ENCODE results near the gene NUP62. TPM values are rescaled to one million over a fixed set of nuclear protein-coding genes. Genes with fewer than 3 reads are reported as not detected.

The NUP62 gene
- total RNA-seq, 1 experiment from 2014 or later: 87.8 TPM

GRCh38 chr19:49908480-49909420 lies 20.6 kb downstream of the NUP62 start:
- no peak for DNase-seq
- Histone ChIP-seq H3K27me3 (no peaks in the 10 kb centered on the region), H3K4me3 (no peak overlapping the region), H3K9me3 (replicated peaks) (no peaks in the 10 kb centered on the region), H3K27ac (no peak overlapping the region), H3K4me1 (no peaks in the 10 kb centered on the region), H3K36me3 (peaks cover 55% of the 10 kb centered on the region)

DNA sequence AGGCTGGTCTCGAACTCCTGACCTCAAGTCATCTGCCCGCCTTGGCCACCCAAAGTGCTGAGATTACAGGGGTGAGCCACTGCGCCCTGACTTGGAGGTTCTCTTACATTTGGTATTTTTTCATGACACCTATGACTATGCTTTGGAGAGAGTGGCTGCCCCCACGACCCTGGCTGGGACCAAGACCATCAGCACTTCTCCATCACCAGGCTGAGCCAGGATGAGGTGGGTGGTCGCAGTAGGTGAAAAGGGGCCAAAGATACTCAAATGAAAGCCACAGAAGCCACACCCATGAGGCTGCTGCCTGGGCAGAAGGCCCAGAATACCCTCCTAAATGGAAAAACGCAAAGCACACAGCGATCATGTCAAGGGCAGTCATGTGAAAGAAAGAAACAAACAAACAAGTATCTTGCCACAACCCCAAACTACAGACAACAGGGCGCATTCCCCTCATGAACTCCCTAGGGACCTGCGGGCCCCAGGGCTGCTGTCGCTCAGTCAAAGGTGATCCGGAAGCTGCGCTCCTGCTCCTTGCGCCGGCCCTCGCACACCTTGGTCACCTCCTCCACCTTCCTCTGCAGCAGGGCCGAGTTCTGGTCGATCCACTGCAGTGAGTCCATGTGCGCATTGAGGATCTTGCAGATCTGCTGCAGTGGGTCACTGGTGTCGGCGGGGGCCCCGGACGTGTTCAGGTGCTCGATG lies 21.4 kb downstream of the NUP62 start:
- Histone ChIP-seq H3K9me3 (replicated peaks) (no peaks in the 10 kb centered on the region), H3K4me3 (no peak overlapping the region), H3K27me3 (no peaks in the 10 kb centered on the region), H3K36me3 (peaks cover 48% of the 10 kb centered on the region), H3K4me1 (no peaks in the 10 kb centered on the region), H3K27ac (no peak overlapping the region)
- no peak for DNase-seq

- no peak overlapping the region for H3K4me3 ChIP-seq
- H3K27me3 ChIP-seq: no peaks in the 10 kb centered on the region
- H3K27ac ChIP-seq: no peak overlapping the region
- no peaks in the 10 kb centered on the region for H3K4me1 ChIP-seq
- no peaks in the 10 kb centered on the region for H3K9me3 ChIP-seq (replicated peaks)
- H3K36me3 ChIP-seq: peaks cover 42% of the 10 kb centered on the region
- DNase-seq: no peak
Observed at GRCh38 chr19:49906879-49907564, 22.3 kb downstream of the NUP62 start.

DNA sequence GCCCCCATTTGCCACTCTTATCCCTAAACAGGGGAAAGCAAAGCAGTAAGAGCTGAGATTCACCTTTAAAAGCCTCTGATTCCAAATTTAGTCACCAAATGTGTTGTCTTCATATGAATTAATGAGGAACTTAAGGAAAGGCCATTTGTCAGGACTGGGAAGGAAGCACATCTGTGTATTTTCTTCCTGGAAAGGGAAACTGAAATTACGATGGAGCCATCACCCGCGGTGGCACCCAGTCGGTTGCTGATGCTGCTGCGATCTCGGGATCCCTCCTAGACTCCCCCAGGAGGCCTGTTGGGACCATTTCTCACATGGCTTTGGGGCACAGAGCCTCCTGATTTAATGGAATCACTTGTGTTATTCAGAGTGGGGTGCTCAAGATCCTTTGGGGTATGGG lies 25.2 kb downstream of the NUP62 start:
- Histone ChIP-seq H3K27me3 (no peaks in the 10 kb centered on the region), H3K4me3 (no peak overlapping the region), H3K4me1 (no peaks in the 10 kb centered on the region), H3K27ac (no peak overlapping the region), H3K36me3 (peaks cover 20% of the 10 kb centered on the region), H3K9me3 (replicated peaks) (no peaks in the 10 kb centered on the region)
- DNase-seq: no peak

DNA sequence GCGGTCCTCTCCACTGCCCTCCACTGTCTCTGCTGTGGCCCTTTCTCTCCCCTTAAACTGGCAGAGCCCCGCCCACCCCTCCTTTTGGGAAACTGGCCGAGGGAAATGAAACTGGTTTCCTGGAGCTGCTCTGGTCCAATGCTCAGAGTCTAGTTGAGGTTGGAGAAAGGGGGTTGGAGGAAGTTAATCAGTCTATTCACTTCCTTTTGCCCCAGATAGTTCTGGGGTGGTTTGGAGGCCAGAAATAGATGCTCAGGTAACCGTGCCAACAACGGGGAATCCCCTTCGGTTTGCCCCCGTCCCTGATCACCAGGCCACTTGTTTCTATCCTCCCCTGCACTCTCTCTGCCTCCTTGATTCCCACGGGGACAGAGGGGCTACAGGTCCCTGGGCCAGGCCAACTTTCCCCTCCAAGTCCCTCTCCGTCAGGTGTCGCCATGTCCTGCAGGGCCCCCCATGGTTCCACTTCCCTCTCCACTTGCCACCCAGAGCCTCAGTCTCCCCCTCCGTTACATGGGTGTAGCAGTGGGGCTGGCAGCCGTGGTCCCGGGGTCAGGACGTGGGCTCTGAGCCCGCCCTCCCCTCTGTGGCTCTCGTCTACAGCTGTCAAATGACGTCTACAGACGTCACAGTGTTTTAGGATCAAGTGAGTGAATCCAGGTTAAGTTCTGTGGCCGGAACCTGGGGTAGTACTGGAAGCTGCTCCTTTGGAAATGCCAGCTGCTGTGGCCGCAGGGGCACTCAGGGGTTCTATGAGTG lies 32.3 kb downstream of the NUP62 start, which contains the start of gene IL4I1:
Gene IL4I1 (minus strand): TSS at position 25 of the 759 bp plus-strand sequence. CDS start 727 bp downstream, outside the sequence.
- no peak within 1 kb of the TSS for H3K27ac ChIP-seq
- peak in 1 of 2 experiments; percentile 54 for DNase-seq
- H3K9me3 ChIP-seq (replicated peaks): no peaks in the 10 kb centered on the region
- no peak within 1 kb of the TSS for H3K4me3 ChIP-seq
- H3K4me1 ChIP-seq: no peaks in the 10 kb centered on the region
- H3K36me3 ChIP-seq: no peaks in the 10 kb centered on the region
- H3K27me3 ChIP-seq: peaks cover 3% of the 10 kb centered on the region; the same call in 1 of the 2 replicates

- no peak overlapping the region for H3K27ac ChIP-seq
- H3K4me1 ChIP-seq: no peaks in the 10 kb centered on the region
- no peak overlapping the region for H3K4me3 ChIP-seq
- no peaks in the 10 kb centered on the region for H3K9me3 ChIP-seq (replicated peaks)
- no peaks in the 10 kb centered on the region for H3K36me3 ChIP-seq
- DNase-seq: no peak
- H3K27me3 ChIP-seq: peaks cover 3% of the 10 kb centered on the region; the same call in 1 of the 2 replicates
Observed at GRCh38 chr19:49895566-49896297, 33.6 kb downstream of the NUP62 start.

DNA sequence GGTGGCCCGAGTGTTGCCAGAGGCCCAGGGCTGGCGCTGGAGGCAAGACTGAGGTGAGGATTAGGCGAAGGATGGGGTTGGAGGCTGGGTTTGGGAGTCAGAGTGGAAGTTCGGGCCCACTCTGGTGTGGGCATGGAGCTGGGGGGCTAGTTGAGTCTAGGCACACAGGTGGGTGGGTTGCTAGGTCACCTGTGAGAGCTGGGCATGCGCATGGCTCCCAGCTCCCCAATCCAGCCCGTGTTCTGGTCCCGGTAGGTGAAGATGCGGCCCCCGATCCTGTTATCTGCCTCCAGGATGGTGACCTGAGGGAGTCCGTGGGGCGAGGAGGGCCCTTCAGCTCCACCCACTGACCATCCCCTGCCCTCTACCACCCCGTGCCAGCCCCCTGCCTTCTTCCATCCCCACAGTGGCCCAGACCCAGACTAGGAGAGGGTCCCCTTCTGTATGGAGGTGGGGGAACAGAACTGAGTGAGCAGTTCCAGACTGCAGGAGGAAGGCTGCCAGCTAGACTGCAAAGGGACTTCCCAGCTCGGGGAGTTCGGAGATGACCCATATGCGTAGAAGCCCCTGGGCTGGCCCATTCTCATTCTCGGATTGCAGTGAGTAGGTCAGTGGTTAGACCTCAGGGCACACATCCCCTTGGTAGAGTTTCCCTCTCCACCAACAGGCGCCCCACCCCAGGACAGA lies 34.3 kb downstream of the NUP62 start:
- no peak for DNase-seq
- H3K4me1 ChIP-seq: no peaks in the 10 kb centered on the region
- no peaks in the 10 kb centered on the region for H3K9me3 ChIP-seq (replicated peaks)
- H3K4me3 ChIP-seq: no peak overlapping the region
- peaks cover 3% of the 10 kb centered on the region; the same call in 1 of the 2 replicates for H3K27me3 ChIP-seq
- no peak overlapping the region for H3K27ac ChIP-seq
- H3K36me3 ChIP-seq: no peaks in the 10 kb centered on the region

DNA sequence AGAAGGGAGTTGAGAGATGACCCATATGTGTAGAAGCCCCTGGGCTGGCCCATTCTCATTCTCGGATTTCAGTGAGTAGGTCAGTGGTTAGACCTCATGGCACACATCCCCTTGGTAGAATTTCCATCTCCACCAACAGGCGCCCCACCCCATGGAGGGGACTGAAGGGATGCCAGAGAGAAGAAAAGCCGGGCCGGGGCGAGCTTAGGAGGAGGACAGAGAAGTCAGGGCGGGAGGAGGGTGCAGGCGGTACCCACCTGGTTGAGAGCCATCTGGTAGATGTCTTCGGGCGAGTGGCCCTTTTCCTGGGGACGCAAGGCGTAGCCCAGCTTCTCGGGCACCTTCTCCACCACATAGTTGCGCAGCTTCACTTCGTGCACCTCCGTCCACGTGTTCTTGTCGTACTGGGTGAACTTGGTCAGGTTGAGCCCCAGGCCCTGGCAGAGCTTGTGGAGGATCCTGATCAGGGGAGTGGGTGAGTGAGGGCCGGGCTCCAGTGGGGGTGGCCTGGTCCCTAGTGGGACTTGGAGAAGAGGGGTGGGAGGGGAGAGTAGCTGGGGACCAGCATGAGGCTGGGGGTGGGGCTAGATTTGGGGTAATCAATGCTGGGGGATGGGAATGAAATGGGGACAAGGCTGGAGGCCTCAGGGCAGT lies 35.2 kb downstream of the NUP62 start:
- no peak overlapping the region for H3K4me3 ChIP-seq
- no peaks in the 10 kb centered on the region for H3K4me1 ChIP-seq
- H3K36me3 ChIP-seq: no peaks in the 10 kb centered on the region
- H3K27me3 ChIP-seq: peaks cover 3% of the 10 kb centered on the region; the same call in 1 of the 2 replicates
- H3K27ac ChIP-seq: no peak overlapping the region
- no peak for DNase-seq
- no peaks in the 10 kb centered on the region for H3K9me3 ChIP-seq (replicated peaks)

DNA sequence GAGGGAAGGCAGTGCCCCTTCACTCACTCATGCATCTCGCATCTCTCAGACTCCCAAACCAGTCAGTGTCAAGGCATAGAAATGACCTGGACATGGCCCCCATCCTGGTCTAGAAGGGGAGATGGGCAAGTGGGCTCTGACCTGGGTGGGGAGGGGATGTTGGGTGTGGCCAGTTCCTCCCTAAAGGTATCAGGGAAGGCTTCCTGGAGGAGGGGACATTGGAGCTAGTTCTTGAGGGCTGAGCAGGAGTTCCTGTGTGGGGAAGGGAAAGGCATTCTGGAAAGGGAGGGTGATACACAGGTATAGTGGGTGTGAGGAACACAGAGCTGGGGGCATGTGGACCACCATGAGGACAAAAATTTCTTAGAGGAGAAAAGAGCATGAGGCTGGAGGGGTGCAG lies 36.6 kb downstream of the NUP62 start:
- Histone ChIP-seq H3K4me1 (no peaks in the 10 kb centered on the region), H3K36me3 (no peaks in the 10 kb centered on the region), H3K4me3 (no peak overlapping the region), H3K9me3 (replicated peaks) (no peaks in the 10 kb centered on the region), H3K27ac (no peak overlapping the region), H3K27me3 (peaks cover 3% of the 10 kb centered on the region; the same call in 1 of the 2 replicates)
- DNase-seq: no peak

- no peaks in the 10 kb centered on the region for H3K36me3 ChIP-seq
- no peak overlapping the region for H3K27ac ChIP-seq
- no peaks in the 10 kb centered on the region for H3K27me3 ChIP-seq
- DNase-seq: no peak
- no peak overlapping the region for H3K4me3 ChIP-seq
- H3K4me1 ChIP-seq: no peaks in the 10 kb centered on the region
- no peaks in the 10 kb centered on the region for H3K9me3 ChIP-seq (replicated peaks)
Observed at GRCh38 chr19:49891393-49891792, 37.9 kb downstream of the NUP62 start.

DNA sequence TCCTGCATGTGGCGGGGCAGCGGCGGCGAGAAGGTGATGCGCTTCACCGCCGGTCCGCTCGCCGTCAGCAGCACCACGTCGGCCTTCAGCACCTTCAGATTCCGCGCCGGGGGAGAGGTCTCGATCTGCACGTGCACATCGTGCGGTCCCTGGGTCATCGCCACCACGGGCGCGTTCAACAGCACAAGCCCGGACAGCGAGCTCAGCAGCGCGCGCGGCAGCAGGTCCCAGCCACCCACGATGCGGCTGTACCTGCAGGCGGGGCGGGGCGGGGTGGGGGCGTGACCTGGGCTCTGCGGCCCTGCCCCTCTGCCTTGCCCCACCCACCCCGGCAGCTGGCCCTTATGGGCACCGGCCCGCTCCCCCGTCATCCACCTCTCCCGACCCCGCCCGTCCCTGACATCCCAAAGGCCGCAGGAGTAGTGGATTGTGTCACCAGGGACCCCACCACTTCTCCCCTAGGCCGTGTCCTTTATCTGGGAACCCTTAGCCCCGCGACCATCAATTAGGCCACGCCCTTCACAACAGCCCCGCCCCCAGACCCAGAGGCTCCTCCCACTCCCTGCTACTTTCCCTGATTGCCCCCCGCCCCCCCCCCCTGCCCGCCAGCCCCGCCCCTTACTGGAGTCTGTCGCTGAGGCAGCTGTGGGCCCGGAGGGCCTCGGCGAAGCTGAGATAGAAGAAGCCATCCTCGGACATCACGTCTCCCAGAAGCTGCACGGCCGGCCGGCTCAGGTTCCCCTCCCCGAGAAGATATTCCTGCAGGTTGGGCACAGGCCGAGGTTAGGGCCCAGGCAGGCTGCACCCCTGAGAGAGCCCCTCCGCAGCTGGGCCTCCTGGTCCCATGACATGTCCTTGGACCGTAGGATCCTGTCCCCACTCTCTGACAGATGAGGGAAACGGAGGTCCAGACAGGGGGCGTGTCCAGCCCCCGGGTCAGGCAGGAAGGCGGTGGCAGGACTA lies 38.7 kb downstream of the NUP62 start:
- Histone ChIP-seq H3K27me3 (no peaks in the 10 kb centered on the region), H3K4me3 (no peak overlapping the region), H3K36me3 (no peaks in the 10 kb centered on the region), H3K4me1 (no peaks in the 10 kb centered on the region), H3K27ac (no peak overlapping the region), H3K9me3 (replicated peaks) (no peaks in the 10 kb centered on the region)
- peak; percentile 37 to 43 for DNase-seq
